GM06990 (cell line): ENCODE results near the gene LDLRAD4.

Source experiments
- DNase-seq: peaks from one replicate; pipeline ENCODE4 v3.0.0-alpha.2; 2011; ENCODE audit not compliant: insufficient read length; ENCODE audit errors: extremely low read depth
- H3K27me3 ChIP-seq: replicated peaks from 2 replicates; pipeline ENCODE4 v1.6.0; 2011; ENCODE audit warnings: low read length; ENCODE audit not compliant: control insufficient read depth, insufficient read depth
- H3K36me3 ChIP-seq: 2 replicates; pipeline ENCODE4 v1.5.1; 2011; ENCODE audit warnings: low read length; ENCODE audit not compliant: control insufficient read depth, insufficient read depth
- H3K4me3 ChIP-seq: replicated peaks from 2 replicates; pipeline ENCODE4 v1.5.1; 2011; ENCODE audit warnings: low read depth, mild to moderate bottlenecking, control low read depth, low read length
- TF ChIP-seq, protein P1 (sequence below): IDR thresholded peaks from 2 replicates; pipeline ENCODE4 v1.5.1; 2011; ENCODE audit warnings: low read length, control low read depth, mild to moderate bottlenecking, inconsistent platforms; ENCODE audit not compliant: insufficient read depth, poor library complexity, severe bottlenecking

LDLRAD4 gene

DNA sequence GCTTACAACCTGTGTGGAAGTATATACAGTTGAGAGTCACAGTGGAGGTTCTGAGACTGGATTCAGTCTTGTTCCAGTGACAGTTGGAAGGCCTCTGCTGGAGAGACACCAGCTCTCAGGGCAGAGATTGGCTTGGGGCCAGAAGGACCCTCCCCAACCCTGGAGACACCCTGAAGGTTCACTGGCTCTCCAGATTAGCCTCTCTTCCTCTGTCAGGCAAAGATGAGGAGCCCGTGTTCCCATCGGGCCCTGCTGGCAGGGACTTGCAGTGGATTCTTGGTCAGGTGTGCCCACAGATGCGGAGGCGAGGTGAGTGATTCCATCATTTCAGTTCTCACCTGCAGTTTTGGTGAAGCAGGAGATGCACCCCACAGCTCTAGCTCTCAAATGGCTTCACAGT, 429.2 kb downstream of the LDLRAD4 start:
- DNase-seq = no peak
- Histone ChIP-seq H3K36me3 (no peaks in the 10 kb centered on the region; the same call in 1 of the 2 replicates), H3K4me3 (no peak overlapping the region), H3K27me3 (no peaks in the 10 kb centered on the region)
- TF ChIP-seq, protein P1, sequence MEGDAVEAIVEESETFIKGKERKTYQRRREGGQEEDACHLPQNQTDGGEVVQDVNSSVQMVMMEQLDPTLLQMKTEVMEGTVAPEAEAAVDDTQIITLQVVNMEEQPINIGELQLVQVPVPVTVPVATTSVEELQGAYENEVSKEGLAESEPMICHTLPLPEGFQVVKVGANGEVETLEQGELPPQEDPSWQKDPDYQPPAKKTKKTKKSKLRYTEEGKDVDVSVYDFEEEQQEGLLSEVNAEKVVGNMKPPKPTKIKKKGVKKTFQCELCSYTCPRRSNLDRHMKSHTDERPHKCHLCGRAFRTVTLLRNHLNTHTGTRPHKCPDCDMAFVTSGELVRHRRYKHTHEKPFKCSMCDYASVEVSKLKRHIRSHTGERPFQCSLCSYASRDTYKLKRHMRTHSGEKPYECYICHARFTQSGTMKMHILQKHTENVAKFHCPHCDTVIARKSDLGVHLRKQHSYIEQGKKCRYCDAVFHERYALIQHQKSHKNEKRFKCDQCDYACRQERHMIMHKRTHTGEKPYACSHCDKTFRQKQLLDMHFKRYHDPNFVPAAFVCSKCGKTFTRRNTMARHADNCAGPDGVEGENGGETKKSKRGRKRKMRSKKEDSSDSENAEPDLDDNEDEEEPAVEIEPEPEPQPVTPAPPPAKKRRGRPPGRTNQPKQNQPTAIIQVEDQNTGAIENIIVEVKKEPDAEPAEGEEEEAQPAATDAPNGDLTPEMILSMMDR = no peak

DNA sequence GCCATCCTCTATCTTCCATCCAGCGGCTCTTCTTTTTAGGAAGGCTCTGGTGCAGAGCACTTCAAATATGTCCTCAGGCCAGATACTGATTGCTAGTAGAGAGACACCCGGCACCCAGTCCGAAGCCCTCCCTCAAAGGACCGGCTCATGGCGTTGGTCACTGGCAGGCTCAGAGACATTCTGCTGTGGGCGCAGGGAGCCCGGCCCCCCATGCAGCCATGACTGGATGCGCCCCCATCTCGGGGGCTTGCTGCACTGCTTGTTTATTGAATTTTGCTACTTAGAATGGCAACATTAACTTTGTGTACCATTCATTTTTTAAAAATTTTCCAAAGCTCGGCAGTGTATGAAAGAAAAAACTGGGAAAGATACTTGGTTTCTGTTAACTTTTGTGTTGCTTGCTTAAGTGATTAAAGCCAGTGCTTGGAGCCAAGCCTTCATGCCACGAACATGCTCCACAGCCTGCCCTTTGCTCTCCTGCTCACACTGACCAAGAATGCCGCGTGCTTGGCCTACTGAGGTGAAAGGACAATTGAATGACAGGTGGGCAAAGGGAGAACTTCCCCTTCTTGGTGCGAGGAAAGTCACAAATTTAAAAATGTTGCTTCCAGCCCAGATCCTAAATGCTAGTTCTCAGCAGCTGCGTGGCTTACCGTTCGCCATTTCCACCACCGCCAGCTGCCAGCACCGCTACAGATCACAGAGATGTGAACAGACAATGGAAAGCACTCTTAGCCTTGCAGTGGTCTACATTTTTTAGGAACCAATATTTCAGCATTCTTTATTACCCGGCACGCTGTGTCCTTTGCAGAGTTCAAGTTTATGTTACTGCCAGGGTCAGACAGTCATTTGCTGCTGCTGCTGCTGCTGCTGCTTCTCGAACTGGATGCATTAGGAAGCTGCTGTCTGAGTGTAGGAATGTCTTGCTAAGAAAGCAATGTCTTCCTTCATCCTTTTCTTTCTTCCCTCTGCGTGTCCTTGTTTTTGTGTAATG, 431.1 kb downstream of the LDLRAD4 start:
- Histone ChIP-seq H3K27me3 (no peaks in the 10 kb centered on the region), H3K36me3 (no peaks in the 10 kb centered on the region; the same call in 1 of the 2 replicates), H3K4me3 (no peak overlapping the region)
- TF ChIP-seq, protein P1 = no peak
- no peak for DNase-seq

DNA sequence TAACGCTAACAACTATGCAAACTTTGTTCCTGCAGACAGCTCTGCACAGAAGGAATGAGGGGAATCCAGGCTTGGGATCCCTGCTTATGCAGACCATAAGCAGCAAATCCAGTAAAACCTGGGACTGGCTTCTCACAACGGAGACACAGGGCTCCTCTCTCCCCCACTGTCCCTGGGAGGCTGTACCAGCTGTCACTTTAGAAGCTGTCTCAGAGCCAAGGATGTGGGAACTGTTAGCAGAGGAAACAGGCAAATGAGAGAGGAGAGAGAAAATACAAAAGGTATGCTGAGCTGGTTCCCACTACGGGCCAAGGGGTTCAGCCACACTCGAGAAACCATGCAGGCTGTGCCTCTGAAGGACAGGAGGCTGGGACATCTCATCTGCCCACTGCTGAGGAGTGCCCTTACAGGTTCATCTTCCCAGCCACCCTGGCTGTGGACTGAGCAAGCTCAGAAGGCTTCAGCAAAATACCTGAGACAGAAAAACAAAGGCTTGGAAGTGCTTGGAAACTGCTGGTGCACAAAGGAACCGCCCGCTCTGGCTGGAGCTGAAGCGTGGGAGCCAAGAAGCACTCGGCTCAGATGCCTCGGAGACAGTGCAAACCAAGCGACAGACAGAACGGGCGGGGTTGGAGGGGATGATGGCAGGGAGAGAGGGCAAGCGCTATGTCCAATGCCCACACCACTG, 435.3 kb downstream of the LDLRAD4 start:
- H3K36me3 ChIP-seq = no peaks in the 10 kb centered on the region
- no peaks in the 10 kb centered on the region for H3K27me3 ChIP-seq
- DNase-seq = no peak
- TF ChIP-seq, protein P1 = no peak
- H3K4me3 ChIP-seq = no peak overlapping the region

DNA sequence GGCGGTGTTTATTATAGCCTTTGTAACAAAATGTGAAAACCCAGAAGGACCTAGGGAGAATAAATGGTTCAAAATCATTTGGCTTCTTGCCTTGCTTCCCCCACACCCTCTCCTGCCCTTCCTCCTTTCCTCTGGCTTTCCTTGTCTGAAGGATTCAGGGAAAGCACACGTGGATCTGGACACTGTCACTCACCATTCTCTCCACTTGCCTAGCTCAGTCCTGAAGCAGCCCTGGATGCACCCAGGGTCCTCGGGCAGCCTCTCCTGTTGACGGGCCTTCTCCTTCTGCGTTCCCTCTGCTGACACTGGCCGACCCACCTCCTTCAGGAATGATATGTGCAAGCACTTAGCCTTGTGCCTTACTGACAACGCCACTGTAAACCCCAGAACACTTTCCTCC, 439.4 kb downstream of the LDLRAD4 start:
- TF ChIP-seq, protein P1 = no peak
- H3K27me3 ChIP-seq = no peaks in the 10 kb centered on the region
- no peaks in the 10 kb centered on the region; the same call in 1 of the 2 replicates for H3K36me3 ChIP-seq
- DNase-seq = no peak
- no peak overlapping the region for H3K4me3 ChIP-seq

DNA sequence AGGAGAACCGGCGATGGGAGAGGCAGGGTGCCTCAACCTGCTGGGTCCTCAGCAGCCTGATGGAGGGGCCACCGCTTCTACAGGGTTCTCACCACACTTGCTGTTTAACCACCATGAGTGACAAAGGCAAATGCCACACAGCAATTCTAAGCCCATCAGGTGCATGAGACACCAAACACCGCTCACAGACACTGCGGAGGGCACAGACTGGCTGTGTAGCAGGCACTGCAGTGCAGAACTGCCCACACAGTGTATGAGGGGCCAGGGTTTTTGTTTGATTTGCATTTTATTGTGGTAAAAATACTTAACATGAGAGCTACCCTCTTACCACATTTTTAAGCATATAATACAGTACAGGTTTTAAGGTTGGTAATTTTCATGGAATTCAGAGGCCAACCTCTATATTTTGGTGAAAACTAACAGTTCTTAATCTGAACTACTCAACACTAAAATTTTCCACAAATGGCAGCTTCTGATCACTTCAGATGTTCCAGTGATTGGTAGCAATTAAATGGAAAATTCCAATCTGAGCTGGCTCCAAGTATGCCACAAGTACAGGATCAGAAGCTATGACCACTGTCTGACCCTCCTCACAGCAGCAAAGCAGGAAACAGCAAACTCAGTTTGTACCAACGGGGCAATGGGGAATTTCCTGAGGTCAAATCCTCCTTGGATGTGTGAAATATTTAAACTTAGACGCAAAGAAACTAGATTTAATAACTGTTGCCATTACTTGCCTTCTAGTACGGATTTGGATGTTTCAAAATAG, 440.1 kb downstream of the LDLRAD4 start:
- Histone ChIP-seq H3K4me3 (no peak overlapping the region), H3K36me3 (no peaks in the 10 kb centered on the region; the same call in 1 of the 2 replicates), H3K27me3 (no peaks in the 10 kb centered on the region)
- DNase-seq = no peak
- TF ChIP-seq, protein P1 = no peak
